ENCODE data around the gene ADAM12.

GRCh38 chr10:126181626-126182025 is 206.7 kb downstream of the ADAM12 start:
- TF ChIP-seq YY1 (IDR thresholded peaks at IDR 0.05; ENCODE audit: insufficient read depth, insufficient read length) (no peak), ZNF274 (IDR thresholded peaks at IDR 0.05; ENCODE audit: low read depth, low read length) (no peak), SUZ12 (IDR thresholded peaks at IDR 0.05; ENCODE audit: extremely low read depth, insufficient read depth, insufficient read length) (no peak)

Data from NT2/D1 (cell line).